HG02943 (cell line): ENCODE data around the gene GRHL1.

Source experiments
- ATAC-seq: cut with Tn5 transposase; IDR thresholded peaks from one replicate; pipeline ENCODE4 v1.9.1; 2021; ENCODE audit warnings: mild to moderate bottlenecking, low read depth, moderate library complexity; ENCODE audit not compliant: unreplicated experiment

Gene GRHL1

GRCh38 chr2:9971105-9971818 lies 19.8 kb downstream of the GRHL1 start:
- ATAC-seq: no peak

- no peak for ATAC-seq
Observed at GRCh38 chr2:9971890-9972289, 20.4 kb downstream of the GRHL1 start.

- no peak for ATAC-seq
Observed at GRCh38 chr2:9972621-9973479, 21.4 kb downstream of the GRHL1 start.

- ATAC-seq: no peak
Observed at GRCh38 chr2:9973690-9974089, 22.2 kb downstream of the GRHL1 start.

GRCh38 chr2:9974343-9974742 lies 22.9 kb downstream of the GRHL1 start:
- ATAC-seq: no peak

- no peak for ATAC-seq
Observed at GRCh38 chr2:9975328-9975727, 23.8 kb downstream of the GRHL1 start.

- ATAC-seq: no peak
Observed at GRCh38 chr2:9975805-9976447, 24.4 kb downstream of the GRHL1 start.

GRCh38 chr2:9979977-9980376 lies 28.5 kb downstream of the GRHL1 start:
- no peak for ATAC-seq

- no peak for ATAC-seq
Observed at GRCh38 chr2:9980520-9980919, 29.0 kb downstream of the GRHL1 start.

- ATAC-seq: no peak
Observed at GRCh38 chr2:9981655-9982054, 30.2 kb downstream of the GRHL1 start.

GRCh38 chr2:9982248-9982647 lies 30.8 kb downstream of the GRHL1 start:
- ATAC-seq: no peak

GRCh38 chr2:9982891-9983290 lies 31.4 kb downstream of the GRHL1 start:
- ATAC-seq: no peak

- no peak for ATAC-seq
Observed at GRCh38 chr2:9983401-9984216, 32.1 kb downstream of the GRHL1 start.

- no peak for ATAC-seq
Observed at GRCh38 chr2:9984217-9984739, 32.8 kb downstream of the GRHL1 start.

GRCh38 chr2:9984871-9985480 lies 33.5 kb downstream of the GRHL1 start:
- ATAC-seq: no peak

- no peak for ATAC-seq
Observed at GRCh38 chr2:9985531-9986328, 34.2 kb downstream of the GRHL1 start.

GRCh38 chr2:9988320-9988719 lies 36.8 kb downstream of the GRHL1 start:
- no peak for ATAC-seq

GRCh38 chr2:9990736-9991135 lies 39.2 kb downstream of the GRHL1 start:
- no peak for ATAC-seq

- ATAC-seq: no peak
Observed at GRCh38 chr2:9991221-9991620, 39.7 kb downstream of the GRHL1 start.
